GM12878 (cell line): ENCODE data around the gene MCRIP2. TPM values are rescaled to one million over a fixed set of nuclear protein-coding genes. Genes with fewer than 3 reads are reported as not detected.
A peak's percentile ranks its signal among the peaks of the same experiment; 100 is the strongest.

Experiments
- BCL3 ChIP-seq: IDR thresholded peaks from 2 replicates; pipeline ENCODE4 v1.6.1; 2011; ENCODE audit warnings: borderline replicate concordance, low read depth, mild to moderate bottlenecking, moderate library complexity, low read length; ENCODE audit not compliant: insufficient read depth, poor library complexity, severe bottlenecking
- BHLHE40 ChIP-seq, 2 experiments: fragments of 450-650 bp in 1 of 2; IDR thresholded peaks; 2 replicates each; pipeline ENCODE4 v1.6.1; 2011 to 2017; ENCODE audit warnings: low read depth in 2 of 2, borderline replicate concordance in 1 of 2, improper control_type of control experiment in 1 of 2, low read length in 1 of 2, mild to moderate bottlenecking in 1 of 2
- CHD1 ChIP-seq: IDR thresholded peaks from 2 replicates; pipeline ENCODE4 v1.6.1; 2012; ENCODE audit warnings: low read depth, low read length, improper control_type of control experiment
- CREB1 ChIP-seq: IDR thresholded peaks from 2 replicates; pipeline ENCODE4 v1.6.1; 2012; ENCODE audit warnings: low read depth, mild to moderate bottlenecking, inconsistent platforms
- E4F1 ChIP-seq: fragments of 450-650 bp; IDR thresholded peaks from 2 replicates; pipeline ENCODE4 v1.6.1; 2018; ENCODE audit warnings: borderline replicate concordance, mild to moderate bottlenecking; ENCODE audit not compliant: partially characterized antibody
- FOS ChIP-seq: IDR thresholded peaks from 3 replicates; pipeline ENCODE4 v1.6.1; 2011; ENCODE audit warnings: borderline replicate concordance; ENCODE audit not compliant: insufficient read length; ENCODE audit errors: extremely low read depth
- FOXK2 ChIP-seq: fragments of 450-650 bp; IDR thresholded peaks from 2 replicates; pipeline ENCODE4 v1.6.1; 2017; ENCODE audit warnings: mild to moderate bottlenecking, moderate library complexity
- HCFC1 ChIP-seq: fragments of 150-350 bp; IDR thresholded peaks from 2 replicates; pipeline ENCODE4 v1.6.1; 2014; ENCODE audit warnings: low read length
- HDAC2 ChIP-seq: fragments of 200-600 bp; sonication (generic); IDR thresholded peaks from 2 replicates; pipeline ENCODE4 v1.6.1; 2017
- JUND ChIP-seq: IDR thresholded peaks from 2 replicates; pipeline ENCODE4 v1.6.1; 2012; ENCODE audit warnings: low read depth, mild to moderate bottlenecking, low read length, improper control_type of control experiment, moderate library complexity
- KDM1A ChIP-seq: fragments of 200-600 bp; sonication (generic); IDR thresholded peaks from 2 replicates; pipeline ENCODE4 v1.6.1; 2016; ENCODE audit warnings: borderline replicate concordance
- MYC ChIP-seq: IDR thresholded peaks from 2 replicates; pipeline ENCODE4 v1.6.1; 2011; ENCODE audit warnings: mild to moderate bottlenecking, low read length, moderate library complexity, inconsistent platforms; ENCODE audit not compliant: insufficient read depth, insufficient replicate concordance, insufficient read length, severe bottlenecking
- NFIC ChIP-seq: IDR thresholded peaks from 2 replicates; pipeline ENCODE4 v1.6.1; 2012; ENCODE audit warnings: low read depth, mild to moderate bottlenecking, inconsistent platforms, low read length, moderate library complexity
- NFXL1 ChIP-seq: fragments of 450-650 bp; IDR thresholded peaks from 2 replicates; pipeline ENCODE4 v1.6.1; 2017; ENCODE audit warnings: antibody characterized with exemption, mild to moderate bottlenecking, borderline replicate concordance
- NR2C1 ChIP-seq: fragments of 450-650 bp; IDR thresholded peaks from 2 replicates; pipeline ENCODE4 v1.6.1; 2017; ENCODE audit warnings: antibody characterized with exemption, mild to moderate bottlenecking, moderate library complexity
- NR2F1 ChIP-seq: fragments of 450-650 bp; conservative IDR thresholded peaks from 2 replicates; pipeline ENCODE4 v1.6.1; 2017; ENCODE audit warnings: mild to moderate bottlenecking
- POU2F2 ChIP-seq: IDR thresholded peaks from 3 replicates; pipeline ENCODE4 v1.6.1; 2011; ENCODE audit warnings: low read depth, mild to moderate bottlenecking, low read length, borderline replicate concordance
- SP1 ChIP-seq: IDR thresholded peaks from one replicate; pipeline ENCODE4 v1.6.1; 2011; ENCODE audit warnings: low read depth, low read length
- polyA plus RNA-seq, 11 experiments: library from polyadenylated mRNA; depleted of rRNA in 4 of 11; unstranded in 6 of 11; stranded (reverse) in 5 of 11; fragments of >200 nt; fragmentation: Nextera tagmentation in 4 of 11; fragmentation: Illumina TruSeq in 1 of 11; extraction: Ambion mirVana in 4 of 11; extraction: Trizol in 1 of 11; gene quantifications; 1 replicate in 1 of 11; 2 replicates in 10 of 11; pipeline versions ENCODE4 v1.2.1 to v1.2.3, GENCODE V29; 2011 to 2016; ENCODE audit warnings: inconsistent platforms in 2 of 11, missing spikeins in 2 of 11, low read depth in 1 of 11
- total RNA-seq, 4 experiments: library from RNA; depleted of rRNA in 3 of 4; stranded (reverse); fragments of >200 nt in 3 of 4; fragmentation: Illumina TruSeq in 1 of 4; extraction: Trizol in 1 of 4; gene quantifications; 2 replicates each; pipeline versions ENCODE4 v1.2.1 to v1.2.3, GENCODE V29; 2013 to 2021
- TF ChIP-seq, protein P1 (sequence below), 3 experiments: IDR thresholded peaks in 2 of 3; conservative IDR thresholded peaks in 1 of 3; 2 replicates each; pipeline ENCODE4 v1.5.1; 2011; ENCODE audit warnings: low read depth in 3 of 3, low read length in 3 of 3, mild to moderate bottlenecking in 3 of 3, control low read depth in 2 of 3, moderate library complexity in 2 of 3, inconsistent platforms in 1 of 3, mixed read lengths in 1 of 3; ENCODE audit not compliant: control insufficient read depth in 2 of 3, insufficient read depth in 1 of 3; ENCODE audit errors: extremely low read depth in 1 of 3
- TF ChIP-seq, protein P2 (sequence below): fragments of 450-650 bp; IDR thresholded peaks from 2 replicates; pipeline ENCODE4 v1.6.1; 2016; ENCODE audit warnings: mild to moderate bottlenecking

MCRIP2 gene
- total and polyA plus RNA-seq, 10 of the 15 experiments (the other 5 are each of a cell fraction or from before 2014, with no cell fraction given), result 0.19 to 93.1 (median 57.9) TPM

DNA sequence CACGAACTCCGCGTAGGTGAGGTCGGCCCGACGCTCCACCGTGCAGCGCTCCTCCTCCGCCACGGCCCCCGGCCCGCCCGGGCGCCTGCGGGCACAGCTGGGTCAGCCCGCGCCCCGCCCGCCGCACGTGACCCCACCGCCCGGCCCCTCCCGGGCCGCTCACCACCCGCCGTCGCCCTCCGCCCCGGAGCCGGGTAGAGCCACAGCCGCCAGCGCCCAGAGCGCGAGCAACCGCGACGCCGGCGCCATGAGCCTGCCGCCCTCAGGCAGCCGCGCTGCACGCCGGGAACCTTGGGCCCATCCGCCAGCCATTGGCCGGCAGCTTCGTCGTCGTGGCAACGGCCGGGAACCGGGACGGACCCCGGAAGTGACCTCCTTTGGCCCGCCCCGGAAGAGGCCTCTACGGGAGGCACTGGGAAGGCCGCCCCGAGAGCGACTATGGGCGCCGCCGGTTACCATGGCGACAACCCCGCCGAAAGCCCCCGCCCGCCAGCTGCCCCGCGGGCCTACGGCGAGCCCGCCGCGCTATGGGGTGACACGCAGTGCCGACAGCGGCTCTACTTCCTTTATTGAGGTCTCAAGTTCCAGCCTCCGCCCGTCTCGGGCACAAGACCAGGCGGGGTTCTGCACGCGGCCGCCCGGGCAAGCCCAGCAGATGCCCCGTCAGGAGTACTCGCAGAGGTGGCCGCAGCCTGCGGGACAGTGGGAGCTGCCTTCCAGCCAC, 42.6 kb downstream of the MCRIP2 start, which contains the start of gene JMJD8 (continued):
- TF ChIP-seq E4F1, result peak; percentile 77
- TF ChIP-seq, protein P1, sequence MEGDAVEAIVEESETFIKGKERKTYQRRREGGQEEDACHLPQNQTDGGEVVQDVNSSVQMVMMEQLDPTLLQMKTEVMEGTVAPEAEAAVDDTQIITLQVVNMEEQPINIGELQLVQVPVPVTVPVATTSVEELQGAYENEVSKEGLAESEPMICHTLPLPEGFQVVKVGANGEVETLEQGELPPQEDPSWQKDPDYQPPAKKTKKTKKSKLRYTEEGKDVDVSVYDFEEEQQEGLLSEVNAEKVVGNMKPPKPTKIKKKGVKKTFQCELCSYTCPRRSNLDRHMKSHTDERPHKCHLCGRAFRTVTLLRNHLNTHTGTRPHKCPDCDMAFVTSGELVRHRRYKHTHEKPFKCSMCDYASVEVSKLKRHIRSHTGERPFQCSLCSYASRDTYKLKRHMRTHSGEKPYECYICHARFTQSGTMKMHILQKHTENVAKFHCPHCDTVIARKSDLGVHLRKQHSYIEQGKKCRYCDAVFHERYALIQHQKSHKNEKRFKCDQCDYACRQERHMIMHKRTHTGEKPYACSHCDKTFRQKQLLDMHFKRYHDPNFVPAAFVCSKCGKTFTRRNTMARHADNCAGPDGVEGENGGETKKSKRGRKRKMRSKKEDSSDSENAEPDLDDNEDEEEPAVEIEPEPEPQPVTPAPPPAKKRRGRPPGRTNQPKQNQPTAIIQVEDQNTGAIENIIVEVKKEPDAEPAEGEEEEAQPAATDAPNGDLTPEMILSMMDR (IDR thresholded peaks at IDR 0.05 in 2 of 3, conservative IDR thresholded peaks at IDR 0.05 in 1 of 3; ENCODE audit: control insufficient read depth in 2 of 3, extremely low read depth in 1 of 3, insufficient read depth in 1 of 3, low read depth in 3 of 3, low read length in 3 of 3), result no peak
- no peak for TF ChIP-seq JUND
- TF ChIP-seq, protein P2, sequence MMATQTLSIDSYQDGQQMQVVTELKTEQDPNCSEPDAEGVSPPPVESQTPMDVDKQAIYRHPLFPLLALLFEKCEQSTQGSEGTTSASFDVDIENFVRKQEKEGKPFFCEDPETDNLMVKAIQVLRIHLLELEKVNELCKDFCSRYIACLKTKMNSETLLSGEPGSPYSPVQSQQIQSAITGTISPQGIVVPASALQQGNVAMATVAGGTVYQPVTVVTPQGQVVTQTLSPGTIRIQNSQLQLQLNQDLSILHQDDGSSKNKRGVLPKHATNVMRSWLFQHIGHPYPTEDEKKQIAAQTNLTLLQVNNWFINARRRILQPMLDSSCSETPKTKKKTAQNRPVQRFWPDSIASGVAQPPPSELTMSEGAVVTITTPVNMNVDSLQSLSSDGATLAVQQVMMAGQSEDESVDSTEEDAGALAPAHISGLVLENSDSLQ, result peak; percentile 64; the same call in 1 of the 2 replicates
- TF ChIP-seq NFXL1, result no peak
- TF ChIP-seq NR2C1, result peak; percentile 93
- TF ChIP-seq FOXK2, result no peak
- TF ChIP-seq HDAC2, result no peak
- TF ChIP-seq SP1, result peak; percentile 66
- TF ChIP-seq CREB1, result peak; percentile 92
- peak; percentile 88 for TF ChIP-seq BCL3
- peak; percentile 61; the same call in 1 of the 2 replicates for TF ChIP-seq NR2F1
- peak; percentile 47 to 91; a peak in 3 of 4 replicates for TF ChIP-seq BHLHE40 (IDR thresholded peaks at IDR 0.05; ENCODE audit: borderline replicate concordance in 1 of 2, low read depth in 2 of 2, low read length in 1 of 2)
- TF ChIP-seq POU2F2, result peak; percentile 80; the same call in 2 of the 3 replicates
- no peak for TF ChIP-seq CHD1
- peak; percentile 57 for TF ChIP-seq MYC
- TF ChIP-seq NFIC, result no peak
- no peak for TF ChIP-seq KDM1A
- no peak for TF ChIP-seq FOS
- peak; percentile 72 for TF ChIP-seq HCFC1
